ENCODE measurements around the gene TMEM51. TPM values are rescaled to one million over a fixed set of nuclear protein-coding genes. Genes with fewer than 3 reads are reported as not detected.

The TMEM51 gene
- total and polyA plus RNA-seq, 2 of the 13 experiments (the other 11 are each of a cell fraction or from before 2014, with no cell fraction given) = 12.2 to 22.3 TPM

DNA sequence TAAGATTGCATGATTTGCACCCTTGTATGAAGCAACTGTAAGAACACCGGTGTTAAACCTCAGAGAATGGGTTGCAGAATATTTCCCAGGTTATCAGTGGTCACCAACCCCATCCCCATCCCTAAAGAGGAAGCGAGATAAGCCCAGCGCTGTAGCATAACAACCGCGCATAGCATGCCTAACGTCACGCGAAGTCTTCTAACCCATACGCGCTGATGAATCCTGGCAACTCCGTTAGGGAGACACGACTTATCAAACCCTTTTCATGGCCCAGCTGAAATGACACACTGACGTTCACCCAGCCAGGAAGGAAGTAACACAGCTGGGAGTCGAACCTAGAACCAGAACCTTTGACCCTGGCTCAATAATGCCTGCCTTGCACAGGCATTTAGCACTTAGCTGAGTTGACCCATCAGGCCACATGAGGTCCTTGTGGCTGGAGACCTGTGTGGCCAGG is 24.2 kb downstream of the TMEM51 start (continued):
- TF ChIP-seq, protein P1, sequence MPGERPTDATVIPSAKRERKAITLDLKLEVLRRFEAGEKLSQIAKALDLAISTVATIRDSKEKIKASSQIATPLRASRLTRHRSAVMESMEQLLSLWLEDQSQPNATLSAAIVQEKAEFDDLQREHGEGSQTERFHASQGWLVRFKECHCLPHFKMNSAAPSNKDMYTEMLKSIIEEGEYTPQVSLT (CRISPR knock-in tag; IDR thresholded peaks at IDR 0.05; ENCODE audit: borderline replicate concordance, low read depth) = no peak
- TF ChIP-seq MAFG (CRISPR knock-in tag; IDR thresholded peaks at IDR 0.05) = no peak
- TF ChIP-seq, protein P2, sequence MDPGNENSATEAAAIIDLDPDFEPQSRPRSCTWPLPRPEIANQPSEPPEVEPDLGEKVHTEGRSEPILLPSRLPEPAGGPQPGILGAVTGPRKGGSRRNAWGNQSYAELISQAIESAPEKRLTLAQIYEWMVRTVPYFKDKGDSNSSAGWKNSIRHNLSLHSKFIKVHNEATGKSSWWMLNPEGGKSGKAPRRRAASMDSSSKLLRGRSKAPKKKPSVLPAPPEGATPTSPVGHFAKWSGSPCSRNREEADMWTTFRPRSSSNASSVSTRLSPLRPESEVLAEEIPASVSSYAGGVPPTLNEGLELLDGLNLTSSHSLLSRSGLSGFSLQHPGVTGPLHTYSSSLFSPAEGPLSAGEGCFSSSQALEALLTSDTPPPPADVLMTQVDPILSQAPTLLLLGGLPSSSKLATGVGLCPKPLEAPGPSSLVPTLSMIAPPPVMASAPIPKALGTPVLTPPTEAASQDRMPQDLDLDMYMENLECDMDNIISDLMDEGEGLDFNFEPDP (CRISPR knock-in tag; conservative IDR thresholded peaks at IDR 0.05) = no peak
- TF ChIP-seq PAX8 (CRISPR knock-in tag; IDR thresholded peaks at IDR 0.05; ENCODE audit: borderline replicate concordance) = no peak
- no peak for TF ChIP-seq REL (CRISPR knock-in tag; conservative IDR thresholded peaks at IDR 0.05)
- no peak for TF ChIP-seq ZNF629 (CRISPR knock-in tag; conservative IDR thresholded peaks at IDR 0.05)
- TF ChIP-seq ZNF589 (CRISPR knock-in tag; conservative IDR thresholded peaks at IDR 0.05) = no peak

DNA sequence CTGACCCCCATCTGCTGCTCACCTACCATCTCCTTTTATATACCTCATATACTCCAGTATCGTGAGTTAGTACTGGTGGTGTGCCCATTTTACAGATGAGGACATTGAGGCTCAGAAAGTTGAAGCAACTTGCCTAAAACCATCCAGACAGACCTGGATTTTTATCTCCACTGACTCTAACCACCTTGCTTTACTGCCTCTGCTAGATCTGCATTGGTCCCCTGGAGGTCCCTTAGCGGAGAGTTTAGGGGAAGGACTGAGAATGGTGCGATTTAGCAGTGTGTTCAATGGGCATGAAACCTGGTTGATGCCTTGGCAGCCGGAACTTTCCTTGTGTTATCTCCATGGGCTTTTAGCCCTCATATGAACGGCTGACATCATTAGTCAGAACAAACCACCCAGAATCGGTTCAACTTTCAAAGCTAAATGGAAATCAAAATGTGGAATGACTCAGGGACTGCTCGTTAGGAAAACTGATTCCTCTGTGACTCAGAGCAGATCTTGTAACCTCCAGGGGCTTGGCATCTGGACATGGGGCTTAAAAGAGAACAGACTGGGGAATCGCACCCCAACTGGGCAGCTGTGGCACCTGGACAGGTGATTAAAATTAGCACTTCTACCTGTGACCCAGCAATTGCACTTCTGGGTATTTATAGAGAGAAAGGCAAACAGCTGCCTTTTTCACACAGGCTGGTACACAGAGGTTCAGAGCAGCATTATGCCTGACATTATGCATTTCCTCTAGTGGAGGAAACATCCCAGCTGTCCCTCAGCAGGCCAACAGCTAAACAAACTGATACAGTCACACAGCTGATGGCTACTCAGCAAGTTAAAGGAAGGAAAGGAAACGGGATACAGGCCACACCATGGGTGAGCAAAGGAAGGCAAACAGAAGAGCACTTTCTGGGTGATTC is 25.3 kb downstream of the TMEM51 start:
- ATAC-seq (peak; percentile 30; the same call in 1 of the 3 replicates), FAIRE-seq (no peak), DNase-seq (ENCODE audit: low spot score) (no peak)
- H3K9ac ChIP-seq (ENCODE audit: insufficient read depth, low read depth, low read length) = no peak overlapping the region
- no peak overlapping the region for H3K4me2 ChIP-seq (ENCODE audit: low read depth, low read length)
- intact Hi-C loops (cut with micrococcal nuclease; ENCODE audit: unreplicated experiment) = no loop called here
- H3K27ac ChIP-seq (ENCODE audit: extremely low read length, insufficient read depth, low read length) = peak overlapping the region; percentile 16
- H4K20me1 ChIP-seq (ENCODE audit: insufficient read depth, low read length) = peaks cover 39% of the 10 kb centered on the region
- in situ Hi-C loops (cut with HindIII; ENCODE audit: extremely low pct_ligation_motif_present, low pct_unique_long_range_greater_than_20kb) = no loop called here
- ChIA-PET POLR2A (interaction anchor here (0.8 to 3.1 kb wide), 4 partner anchors 9 to 27 kb away, joined by 4 to 13 read pairs (median 4); no protein-coding TSS in a partner anchor), CTCF (ENCODE audit: low intra/inter-chr PET ratio, low total read pairs) (no interaction called here)
- no peaks in the 10 kb centered on the region for H3K9me3 ChIP-seq (ENCODE audit: low read length)
- no peak overlapping the region for H3K4me3 ChIP-seq (replicated peaks in 1 of 3; ENCODE audit: insufficient read depth in 1 of 3, low read depth in 2 of 3, low read length in 3 of 3)
- H3K27me3 ChIP-seq (ENCODE audit: control insufficient read depth in 1 of 2, insufficient read depth in 2 of 2, low read length in 2 of 2) = no peaks in the 10 kb centered on the region
- peaks cover 93% of the 10 kb centered on the region for H3K4me1 ChIP-seq (ENCODE audit: insufficient read depth, low read length)
- WGBS (ENCODE audit: low lambda C conversion rate) = 78% methylated on average over 9 of the region's 9 CpGs
- H3K79me2 ChIP-seq (ENCODE audit: insufficient read depth, low read length) = peaks cover 81% of the 10 kb centered on the region
- no peak overlapping the region for H2AFZ ChIP-seq (ENCODE audit: low read length)
- TF ChIP-seq ZNF629 (CRISPR knock-in tag; conservative IDR thresholded peaks at IDR 0.05) (peak; percentile 94), NAIF1 (CRISPR knock-in tag; IDR thresholded peaks at IDR 0.05; ENCODE audit: borderline replicate concordance) (no peak), FOSL2 (CRISPR knock-in tag; IDR thresholded peaks at IDR 0.05) (0 out of 2 replicates have a peak, but pooled peaks have one; percentile 7), ZMYM3 (CRISPR knock-in tag; IDR thresholded peaks at IDR 0.05) (peak; percentile 52; the same call in 1 of the 2 replicates), CHD4 (IDR thresholded peaks at IDR 0.05; ENCODE audit: borderline replicate concordance, low read length) (peak; percentile 47; the same call in 1 of the 2 replicates), ZNF607 (CRISPR knock-in tag; IDR thresholded peaks at IDR 0.05; ENCODE audit: borderline replicate concordance) (no peak)
- TF ChIP-seq, protein P3, sequence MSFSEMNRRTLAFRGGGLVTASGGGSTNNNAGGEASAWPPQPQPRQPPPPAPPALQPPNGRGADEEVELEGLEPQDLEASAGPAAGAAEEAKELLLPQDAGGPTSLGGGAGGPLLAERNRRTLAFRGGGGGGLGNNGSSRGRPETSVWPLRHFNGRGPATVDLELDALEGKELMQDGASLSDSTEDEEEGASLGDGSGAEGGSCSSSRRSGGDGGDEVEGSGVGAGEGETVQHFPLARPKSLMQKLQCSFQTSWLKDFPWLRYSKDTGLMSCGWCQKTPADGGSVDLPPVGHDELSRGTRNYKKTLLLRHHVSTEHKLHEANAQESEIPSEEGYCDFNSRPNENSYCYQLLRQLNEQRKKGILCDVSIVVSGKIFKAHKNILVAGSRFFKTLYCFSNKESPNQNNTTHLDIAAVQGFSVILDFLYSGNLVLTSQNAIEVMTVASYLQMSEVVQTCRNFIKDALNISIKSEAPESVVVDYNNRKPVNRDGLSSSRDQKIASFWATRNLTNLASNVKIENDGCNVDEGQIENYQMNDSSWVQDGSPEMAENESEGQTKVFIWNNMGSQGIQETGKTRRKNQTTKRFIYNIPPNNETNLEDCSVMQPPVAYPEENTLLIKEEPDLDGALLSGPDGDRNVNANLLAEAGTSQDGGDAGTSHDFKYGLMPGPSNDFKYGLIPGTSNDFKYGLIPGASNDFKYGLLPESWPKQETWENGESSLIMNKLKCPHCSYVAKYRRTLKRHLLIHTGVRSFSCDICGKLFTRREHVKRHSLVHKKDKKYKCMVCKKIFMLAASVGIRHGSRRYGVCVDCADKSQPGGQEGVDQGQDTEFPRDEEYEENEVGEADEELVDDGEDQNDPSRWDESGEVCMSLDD (CRISPR knock-in tag; IDR thresholded peaks at IDR 0.05; ENCODE audit: borderline replicate concordance) = no peak
- TF ChIP-seq, protein P4, sequence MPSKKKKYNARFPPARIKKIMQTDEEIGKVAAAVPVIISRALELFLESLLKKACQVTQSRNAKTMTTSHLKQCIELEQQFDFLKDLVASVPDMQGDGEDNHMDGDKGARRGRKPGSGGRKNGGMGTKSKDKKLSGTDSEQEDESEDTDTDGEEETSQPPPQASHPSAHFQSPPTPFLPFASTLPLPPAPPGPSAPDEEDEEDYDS (CRISPR knock-in tag; IDR thresholded peaks at IDR 0.05) = no peak
- TF ChIP-seq, protein P5, sequence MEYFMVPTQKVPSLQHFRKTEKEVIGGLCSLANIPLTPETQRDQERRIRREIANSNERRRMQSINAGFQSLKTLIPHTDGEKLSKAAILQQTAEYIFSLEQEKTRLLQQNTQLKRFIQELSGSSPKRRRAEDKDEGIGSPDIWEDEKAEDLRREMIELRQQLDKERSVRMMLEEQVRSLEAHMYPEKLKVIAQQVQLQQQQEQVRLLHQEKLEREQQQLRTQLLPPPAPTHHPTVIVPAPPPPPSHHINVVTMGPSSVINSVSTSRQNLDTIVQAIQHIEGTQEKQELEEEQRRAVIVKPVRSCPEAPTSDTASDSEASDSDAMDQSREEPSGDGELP (IDR thresholded peaks at IDR 0.05; ENCODE audit: borderline replicate concordance, low read depth) = peak; percentile 53; the same call in 1 of the 2 replicates
- no TSS peak for BruUV-seq (replicated peaks)
- peaks cover 0 to 11% of the 10 kb centered on the region in 2 experiments; a peak in 1 of 5 replicates for H3K36me3 ChIP-seq (replicated peaks in 1 of 2; ENCODE audit: control insufficient read depth in 1 of 2, insufficient read depth in 2 of 2, low read length in 2 of 2)
